Transverse colon (tissue), 4 donors: Measurements from ENCODE around the gene MIP. TPM values are rescaled to one million over a fixed set of nuclear protein-coding genes. Genes with fewer than 3 reads are reported as not detected.

Experiments
- DNase-seq: peaks from one replicate; pipeline ENCODE4 v3.0.0-alpha.2; 2019
- H3K27ac ChIP-seq, 4 donors: fragments of 200-600 bp; sonication (generic); 2 replicates each; pipeline ENCODE4 v1.5.1; 2016 to 2018; ENCODE audit warnings: inconsistent platforms in 4 of 4
- H3K27me3 ChIP-seq: fragments of 200-600 bp; sonication (generic); 2 replicates; pipeline ENCODE4 v1.5.1; 2017; ENCODE audit warnings: inconsistent platforms
- H3K36me3 ChIP-seq, 4 donors: fragments of 200-600 bp; sonication (generic); 2 replicates each; pipeline ENCODE4 v1.5.1; 2017 to 2019; ENCODE audit warnings: inconsistent platforms in 4 of 4
- H3K4me1 ChIP-seq, 4 donors: fragments of 200-600 bp; sonication (generic); 2 replicates each; pipeline ENCODE4 v1.5.1; 2017 to 2020; ENCODE audit warnings: inconsistent platforms in 4 of 4
- H3K4me3 ChIP-seq, 4 donors: fragments of 200-600 bp; sonication (generic); 1 replicate in 1 of 4; 2 replicates in 3 of 4; pipeline versions ENCODE4 v1.5.1 to v1.6.1; 2017 to 2019; ENCODE audit warnings: inconsistent platforms in 4 of 4
- H3K9me3 ChIP-seq, 2 donors: fragments of 200-600 bp; sonication (generic); 2 replicates each; pipeline ENCODE4 v1.5.1; 2017 to 2019; ENCODE audit warnings: inconsistent platforms in 2 of 2
- CTCF ChIP-seq, 5 experiments: fragments of 200-600 bp in 3 of 5; fragments of 450-650 bp in 2 of 5; sonication (generic) in 3 of 5; IDR thresholded peaks; 1 replicate in 2 of 5; 2 replicates in 3 of 5; pipeline ENCODE4 v1.5.1; 2016 to 2017; ENCODE audit warnings: antibody characterized with exemption in 5 of 5, inconsistent platforms in 3 of 5, mild to moderate bottlenecking in 2 of 5, moderate library complexity in 1 of 5
- EP300 ChIP-seq: sonication (generic); formaldehyde crosslinking; IDR thresholded peaks from one replicate; pipeline ENCODE4 v1.6.1; 2017; ENCODE audit warnings: antibody characterized with exemption, low read depth
- POLR2A ChIP-seq: fragments of 450-650 bp; IDR thresholded peaks from one replicate; pipeline ENCODE4 v1.6.1; 2016; ENCODE audit warnings: antibody characterized with exemption, mild to moderate bottlenecking, moderate library complexity
- POLR2AphosphoS5 ChIP-seq, 3 donors: sonication (generic); formaldehyde crosslinking; IDR thresholded peaks; one replicate each; pipeline ENCODE4 v1.6.1; 2016; ENCODE audit warnings: antibody characterized with exemption in 3 of 3
- WGBS, 2 donors: methylation state at CpG; one replicate each; pipeline ENCODE4 v1.1.5; 2018; ENCODE audit warnings: low coverage in 1 of 2; 5-methylcytosine and 5-hydroxymethylcytosine counted together
- in situ Hi-C, 4 donors: fragments of 200-750 bp; cut with MboI; loops; one replicate each; pipeline versions ENCODE4 v1.15.0 to v1.15.1; 2017; ENCODE audit warnings: low sequenced_read_pairs in 3 of 4, low pct_ligation_motif_present in 1 of 4, low pct_unique_long_range_greater_than_20kb in 1 of 4
- intact Hi-C: fragments of 100-400 bp; cut with DNase I; formaldehyde crosslinking; loops from one replicate; pipeline ENCODE4 v1.15.1; 2023; ENCODE audit warnings: low total_unique reads
- total RNA-seq, 4 donors: library from RNA; depleted of rRNA; stranded (reverse); fragments of >200 nt; gene quantifications; one replicate each; pipeline ENCODE4 v1.1.0, GENCODE V29; 2016

The MIP gene
- total RNA-seq, 4 donors from 2014 or later, result not detected

- Histone ChIP-seq H3K9me3 (no peaks in the 10 kb centered on the region), H3K36me3 (no peaks in the 10 kb centered on the region), H3K27ac (no peak overlapping the region), H3K4me1 (peaks cover 0 to 2% (median under 1%) of the 10 kb centered on the region in 4 donors), H3K4me3 (no peak overlapping the region), H3K27me3 (no peaks in the 10 kb centered on the region)
- no peak for DNase-seq
- TF ChIP-seq CTCF (IDR thresholded peaks at IDR 0.05), result no peak
- TF ChIP-seq POLR2AphosphoS5 (IDR thresholded peaks at IDR 0.05), result no peak
- no peak for TF ChIP-seq POLR2A
- TF ChIP-seq EP300, result no peak
- intact Hi-C loops, result no loop called here
- in situ Hi-C loops, result loop anchor here in 3 of 4 donors (10.0 to 25.0 kb wide), 3 partner anchors 125 to 268 kb away; partner anchors contain the start of genes CNPY2 (in 1 of the 3), IL23A (in 1 of the 3) and PAN2 (in 1 of the 3)
Observed at GRCh38 chr12:56462565-56462964, 8.1 kb upstream of the MIP start.

- intact Hi-C loops, result no loop called here
- Histone ChIP-seq H3K9me3 (no peaks in the 10 kb centered on the region), H3K27me3 (no peaks in the 10 kb centered on the region), H3K36me3 (no peaks in the 10 kb centered on the region), H3K27ac (no peak overlapping the region), H3K4me1 (no peaks in the 10 kb centered on the region), H3K4me3 (no peak overlapping the region)
- WGBS, 2 donors, result 75 to 84% methylated on average over 4 to 11 of the region's 11 CpGs
- no peak for TF ChIP-seq CTCF (IDR thresholded peaks at IDR 0.05)
- no peak for TF ChIP-seq POLR2A
- no peak for TF ChIP-seq POLR2AphosphoS5 (IDR thresholded peaks at IDR 0.05)
- no peak for TF ChIP-seq EP300
- no peak for DNase-seq
- in situ Hi-C loops, result loop anchor here in 3 of 4 donors (10.0 to 25.0 kb wide), 3 partner anchors 124 to 267 kb away; partner anchors contain the start of genes CNPY2 (in 1 of the 3), IL23A (in 1 of the 3) and PAN2 (in 1 of the 3)
Observed at GRCh38 chr12:56461235-56462159, 7.0 kb upstream of the MIP start.

- no peak for TF ChIP-seq CTCF (IDR thresholded peaks at IDR 0.05)
- TF ChIP-seq POLR2AphosphoS5 (IDR thresholded peaks at IDR 0.05), result no peak
- TF ChIP-seq POLR2A, result no peak
- TF ChIP-seq EP300, result no peak
- no peak for DNase-seq
- in situ Hi-C loops, result loop anchor here in 1 of 4 donors (25.0 kb wide), 1 partner anchor 121 kb away; the partner anchor contains the start of genes IL23A and PAN2
- Histone ChIP-seq H3K27ac (no peak overlapping the region), H3K4me1 (no peaks in the 10 kb centered on the region), H3K9me3 (no peaks in the 10 kb centered on the region), H3K27me3 (no peaks in the 10 kb centered on the region), H3K4me3 (no peak overlapping the region), H3K36me3 (no peaks in the 10 kb centered on the region)
- 83 to 88% methylated on average over 2 to 4 of the region's 4 CpGs for WGBS, 2 donors
- intact Hi-C loops, result no loop called here
Observed at GRCh38 chr12:56457817-56458216, 3.4 kb upstream of the MIP start.

- peaks cover 3 to 15% (median 11%) of the 10 kb centered on the region in 4 donors for H3K4me1 ChIP-seq
- H3K27ac ChIP-seq, result no peak overlapping the region
- 0 to 98% methylated on average over 1 to 5 of the region's 5 CpGs for WGBS, 2 donors
- H3K4me3 ChIP-seq, result no peak overlapping the region
- in situ Hi-C loops, result loop anchor here in 1 of 4 donors (25.0 kb wide), 1 partner anchor 114 kb away; the partner anchor contains the start of genes IL23A and PAN2
- no peaks in the 10 kb centered on the region for H3K36me3 ChIP-seq
- no peak for DNase-seq
- no peaks in the 10 kb centered on the region for H3K9me3 ChIP-seq
- intact Hi-C loops, result no loop called here
- TF ChIP-seq POLR2A, result no peak
- no peak for TF ChIP-seq EP300
- TF ChIP-seq CTCF (IDR thresholded peaks at IDR 0.05), result no peak
- TF ChIP-seq POLR2AphosphoS5 (IDR thresholded peaks at IDR 0.05), result no peak
- no peaks in the 10 kb centered on the region for H3K27me3 ChIP-seq
Observed at GRCh38 chr12:56451147-56451546, 3.3 kb downstream of the MIP start.
